ENCODE data around the gene NFATC2IP. TPM values are rescaled to one million over a fixed set of nuclear protein-coding genes. Genes with fewer than 3 reads are reported as not detected.

The NFATC2IP gene
- total RNA-seq, 2 experiments from 2014 or later: 47.4 to 51.0 TPM

DNA sequence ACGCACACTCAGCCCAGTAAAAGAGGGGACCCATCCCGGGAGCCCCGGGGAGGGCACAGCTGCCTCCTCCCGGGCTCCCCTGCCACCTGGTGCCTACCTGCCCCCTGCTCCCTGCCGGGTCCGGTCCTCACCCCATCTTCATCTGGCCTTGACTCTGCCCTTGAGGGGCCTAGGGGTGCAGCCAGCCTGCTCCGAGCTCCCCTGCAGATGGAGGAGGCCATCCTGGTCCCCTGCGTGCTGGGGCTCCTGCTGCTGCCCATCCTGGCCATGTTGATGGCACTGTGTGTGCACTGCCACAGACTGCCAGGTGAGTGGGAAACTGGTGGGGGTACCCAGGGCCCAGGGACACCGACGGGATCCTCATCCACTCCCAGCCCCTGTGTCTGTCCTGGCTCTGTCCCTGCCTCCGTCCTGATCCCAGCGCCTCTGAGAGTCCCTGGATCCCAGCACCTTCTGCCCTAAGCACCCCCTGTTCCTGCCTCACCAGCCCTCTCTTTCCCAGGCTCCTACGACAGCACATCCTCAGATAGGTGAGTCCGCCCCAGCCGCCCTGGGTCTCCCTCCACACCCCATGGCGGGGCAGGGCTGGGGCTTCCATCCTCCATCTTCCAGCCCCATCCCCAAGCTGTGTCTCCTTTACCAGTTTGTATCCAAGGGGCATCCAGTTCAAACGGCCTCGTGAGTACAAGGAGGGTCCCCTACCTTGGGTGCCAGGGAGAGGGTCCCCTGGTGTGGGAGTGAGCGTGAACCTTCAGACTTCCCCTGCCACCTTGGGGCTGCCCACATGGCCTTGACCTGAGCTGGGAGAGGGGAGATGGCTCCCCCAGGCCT lies 34.7 kb downstream of the NFATC2IP start:
- peaks cover 93% of the 10 kb centered on the region for H3K36me3 Mint-ChIP-seq (ENCODE audit: low read depth)
- Histone ChIP-seq H3K36me3 (ENCODE audit: insufficient read depth, low read length) (peaks cover 64% of the 10 kb centered on the region), H3K4me3 (ENCODE audit: low read length) (peak overlapping the region; percentile 99), H3K27ac (ENCODE audit: low read depth in 1 of 2, low read length in 2 of 2) (peak overlapping the region; percentile 69 to 88), H3K27me3 (ENCODE audit: control insufficient read depth in 1 of 2, insufficient read depth in 2 of 2, low read length in 2 of 2) (no peaks in the 10 kb centered on the region), H3K4me1 (ENCODE audit: insufficient read depth, low read length) (peaks cover 71% of the 10 kb centered on the region), H3K9me3 (ENCODE audit: control insufficient read depth in 1 of 2, insufficient read depth in 1 of 2, low read length in 2 of 2) (peaks cover 5 to 13% of the 10 kb centered on the region in 2 experiments)
- POLR2A ChIA-PET: interaction anchor here (0.6 to 8.2 kb wide), 15 partner anchors 8 to 1828 kb away, joined by 3 to 100 read pairs (median 5); partner anchors contain the start of genes NFATC2IP, SPNS1 and TUFM
- peaks cover 6% of the 10 kb centered on the region for H3K9me3 Mint-ChIP-seq
- peak in 6 of 14 experiments; percentile 32 to 54 (median 40) for DNase-seq
- intact Hi-C loops (cut with DNase I, micrococcal nuclease): loop anchor here (2.0 kb wide), 1 partner anchor 23 kb away; no protein-coding TSS in a partner anchor
- H3K27ac Mint-ChIP-seq: peak overlapping the region; percentile 100
- CTCF ChIA-PET: interaction anchor here (0.9 to 4.5 kb wide), 3 partner anchors 8 to 57 kb away, joined by 3 to 22 read pairs (median 8); partner anchors contain the start of gene SPNS1
- ATAC-seq (ENCODE audit: poor library complexity): peak; percentile 33
- H3K27me3 Mint-ChIP-seq: no peaks in the 10 kb centered on the region
- H3K4me3 Mint-ChIP-seq: peak overlapping the region; percentile 100
- peaks cover 62% of the 10 kb centered on the region for H3K4me1 Mint-ChIP-seq (ENCODE audit: low read depth)
- no peak for TF ChIP-seq CTCF (IDR thresholded peaks at IDR 0.05)

DNA sequence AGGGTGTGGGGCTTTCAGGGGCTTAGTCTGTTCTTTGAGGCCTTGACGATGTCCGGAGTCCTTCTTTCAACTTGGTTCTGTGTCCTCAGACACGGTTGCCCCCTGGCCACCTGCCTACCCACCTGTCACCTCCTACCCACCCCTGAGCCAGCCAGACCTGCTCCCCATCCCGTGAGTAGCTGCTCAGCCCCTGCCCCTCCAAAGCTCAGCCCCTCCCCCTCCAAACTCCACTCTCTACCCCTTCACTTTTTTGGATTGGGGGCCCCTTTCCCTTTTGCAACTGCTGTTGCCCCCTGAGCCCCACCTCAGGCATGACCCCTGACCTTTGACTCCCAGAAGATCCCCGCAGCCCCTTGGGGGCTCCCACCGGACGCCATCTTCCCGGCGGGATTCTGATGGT lies 35.3 kb downstream of the NFATC2IP start:
- Histone ChIP-seq H3K4me3 (ENCODE audit: low read length) (peak overlapping the region; percentile 99), H3K36me3 (ENCODE audit: insufficient read depth, low read length) (peaks cover 65% of the 10 kb centered on the region), H3K4me1 (ENCODE audit: insufficient read depth, low read length) (peaks cover 78% of the 10 kb centered on the region)

More for the DNA sequence above, 35.3 kb downstream of the NFATC2IP start:
- CTCF ChIA-PET: interaction anchor here (2.6 to 4.5 kb wide), 2 partner anchors 9 to 12 kb away, joined by 8 to 22 read pairs; partner anchors contain the start of gene SPNS1
- TF ChIP-seq CTCF (IDR thresholded peaks at IDR 0.05): no peak
- DNase-seq (peak in 2 of 14 experiments; percentile 33 to 55), ATAC-seq (ENCODE audit: poor library complexity) (no peak)
- POLR2A ChIA-PET: interaction anchor here (1.7 to 8.2 kb wide), 8 partner anchors 8 to 89 kb away, joined by 3 to 100 read pairs (median 24); partner anchors contain the start of gene SPNS1
- Mint-ChIP-seq H3K27me3 (no peaks in the 10 kb centered on the region), H3K27ac (peak overlapping the region; percentile 100), H3K36me3 (ENCODE audit: low read depth) (peaks cover 93% of the 10 kb centered on the region), H3K9me3 (peaks cover 6% of the 10 kb centered on the region), H3K4me3 (peak overlapping the region; percentile 100), H3K4me1 (ENCODE audit: low read depth) (peaks cover 68% of the 10 kb centered on the region)
- Histone ChIP-seq H3K27ac (ENCODE audit: low read depth in 1 of 2, low read length in 2 of 2) (peak overlapping the region; percentile 69 to 88), H3K27me3 (ENCODE audit: control insufficient read depth in 1 of 2, insufficient read depth in 2 of 2, low read length in 2 of 2) (no peaks in the 10 kb centered on the region), H3K9me3 (ENCODE audit: control insufficient read depth in 1 of 2, insufficient read depth in 1 of 2, low read length in 2 of 2) (peaks cover 5 to 13% of the 10 kb centered on the region in 2 experiments)
- intact Hi-C loops (cut with DNase I, micrococcal nuclease): no loop called here

Measured in CD4-positive, alpha-beta T cell (primary cell).